Skin of body (tissue), 2 donors: ENCODE measurements around the gene YTHDC2. TPM values are rescaled to one million over a fixed set of nuclear protein-coding genes. Genes with fewer than 3 reads are reported as not detected.

Experiments
- DNase-seq: peaks from one replicate; lab custom pipeline; 2025; lab: John Stamatoyannopoulos, UW
- total RNA-seq: library from RNA; depleted of rRNA; stranded (reverse); fragments of >200 nt; gene quantifications from one replicate; pipeline ENCODE4 v1.2.3, GENCODE V29; 2014

The YTHDC2 gene
- total RNA-seq: 34.6 TPM

DNA sequence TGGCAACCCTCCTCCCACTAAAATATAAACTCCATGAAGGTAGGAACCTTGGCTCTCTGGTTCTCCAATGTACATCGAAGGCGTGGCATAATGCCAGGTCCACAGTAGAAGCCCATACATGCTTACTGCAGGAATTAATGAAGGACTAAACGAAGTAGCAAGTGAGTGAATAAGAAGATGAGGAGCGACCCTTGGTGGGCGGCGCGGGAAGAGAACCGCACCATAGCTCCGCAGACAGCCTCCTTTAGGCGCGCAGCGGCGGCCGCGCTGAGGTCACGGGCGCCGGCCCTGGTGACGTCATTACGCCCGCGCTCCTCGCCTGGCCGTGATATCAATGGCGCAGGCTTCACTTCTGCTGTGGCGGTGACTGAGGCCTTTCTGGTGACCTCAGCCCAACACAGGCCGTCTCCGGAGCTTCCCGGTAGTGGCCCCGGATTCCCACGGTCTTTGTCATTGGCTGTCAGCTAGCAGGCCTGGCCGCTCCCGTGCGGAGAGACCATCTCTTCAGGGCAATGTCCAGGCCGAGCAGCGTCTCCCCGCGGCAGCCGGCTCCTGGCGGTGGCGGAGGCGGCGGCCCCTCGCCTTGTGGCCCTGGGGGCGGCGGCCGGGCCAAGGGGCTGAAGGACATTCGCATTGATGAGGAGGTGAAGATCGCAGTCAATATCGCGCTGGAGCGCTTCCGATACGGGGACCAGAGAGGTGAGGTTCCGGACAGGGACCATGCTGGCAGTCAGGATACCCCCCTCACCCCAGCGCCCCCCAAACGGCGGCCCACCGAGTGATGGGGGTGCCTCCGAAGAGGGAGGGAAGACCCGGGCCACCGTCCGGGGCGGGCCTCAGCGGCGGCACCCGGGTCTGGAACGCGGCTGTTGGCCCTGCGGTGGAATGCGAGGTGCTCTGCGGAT, at the start of gene YTHDC2:
TSS of gene YTHDC2 (plus strand) at position 311 of the 905 bp plus-strand sequence. CDS start at position 513, 202 bp downstream.
- DNase-seq: peak; percentile 74

DNA sequence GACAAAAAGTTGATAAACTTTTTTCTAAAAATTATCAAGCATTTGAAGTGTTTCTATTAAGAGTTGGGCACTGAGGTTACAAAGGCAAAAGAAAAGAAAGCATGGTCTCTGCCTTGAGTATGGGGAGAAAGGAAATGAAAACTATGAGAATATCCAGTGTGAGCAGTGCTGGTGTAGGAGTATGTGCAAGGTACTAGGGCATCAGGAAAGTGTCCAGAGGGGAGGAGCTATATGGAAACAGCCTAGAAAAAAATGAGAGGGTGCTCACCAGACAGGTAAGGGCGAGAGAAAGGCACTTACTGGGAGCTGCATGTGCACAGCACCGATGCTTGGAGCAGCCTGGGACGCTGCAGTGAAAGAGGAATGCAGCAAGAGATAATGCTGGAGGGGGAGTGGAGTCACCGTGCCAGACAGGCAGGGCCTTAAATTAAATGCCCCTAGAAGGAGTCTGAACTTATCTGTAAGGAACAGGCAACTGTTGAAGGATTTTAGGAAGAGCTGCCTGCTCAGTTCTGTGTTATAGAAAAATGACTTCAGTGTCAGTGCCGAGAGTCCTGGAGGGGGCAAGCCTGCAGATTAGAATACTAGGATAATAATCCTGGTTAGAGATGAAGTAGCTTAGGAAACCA, 39.3 kb upstream of the YTHDC2 start:
- no peak for DNase-seq

DNA sequence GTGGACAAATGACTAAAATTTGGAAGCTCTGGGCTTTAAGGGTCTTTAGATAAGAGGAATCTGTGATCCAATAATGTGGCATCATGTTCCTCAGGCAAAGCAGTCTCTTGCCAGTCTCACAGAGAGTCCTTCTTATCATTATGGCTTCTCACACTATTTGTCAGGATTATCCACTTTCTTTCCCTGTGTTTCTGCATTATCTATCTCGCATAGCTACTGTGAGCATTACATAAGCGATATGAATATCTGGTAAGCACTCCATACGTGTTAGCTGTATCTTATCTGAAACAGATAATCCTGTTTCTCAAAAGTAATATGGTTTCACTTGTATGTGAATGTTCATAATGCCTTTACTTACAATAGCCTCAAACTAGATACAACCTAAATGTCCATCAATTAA, 34.8 kb upstream of the YTHDC2 start:
- no peak for DNase-seq

DNA sequence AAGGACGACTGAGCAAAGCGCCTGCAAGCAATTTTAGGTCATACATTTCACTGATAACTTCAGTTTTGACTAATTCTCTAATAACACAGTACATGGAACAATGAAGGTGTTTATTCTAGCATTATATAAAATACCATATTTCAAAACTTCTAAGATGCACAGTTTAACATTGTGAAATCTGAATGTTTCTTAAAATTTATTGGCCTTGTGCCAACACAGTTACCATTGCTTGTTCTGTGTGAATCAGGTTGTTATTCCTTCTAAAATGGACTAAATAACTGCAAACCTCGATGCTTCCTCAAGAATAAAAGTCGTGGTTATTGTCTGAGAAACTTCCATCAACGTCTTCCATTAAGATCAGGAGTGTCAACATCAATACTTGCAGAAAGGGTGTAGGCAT, 33.3 kb upstream of the YTHDC2 start:
- DNase-seq: no peak

DNA sequence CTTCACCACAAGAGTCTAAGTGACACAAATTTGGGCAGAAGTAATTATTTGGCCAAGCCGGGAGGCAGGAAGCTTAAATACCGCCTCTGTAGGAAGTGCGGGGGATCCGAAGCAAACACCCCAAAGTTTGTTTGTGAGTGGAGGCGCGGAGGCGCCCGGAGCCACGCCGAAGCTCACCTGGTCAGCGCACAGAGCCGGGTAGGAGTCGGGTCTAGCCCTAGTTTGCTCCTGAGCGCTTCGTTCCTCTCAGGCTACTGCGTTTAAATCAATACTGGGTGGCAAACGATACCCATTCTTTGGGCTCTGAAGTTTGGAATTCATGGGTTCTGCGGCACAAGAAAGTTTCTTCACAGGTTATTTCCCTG, 26.1 kb upstream of the YTHDC2 start:
- DNase-seq: no peak

DNA sequence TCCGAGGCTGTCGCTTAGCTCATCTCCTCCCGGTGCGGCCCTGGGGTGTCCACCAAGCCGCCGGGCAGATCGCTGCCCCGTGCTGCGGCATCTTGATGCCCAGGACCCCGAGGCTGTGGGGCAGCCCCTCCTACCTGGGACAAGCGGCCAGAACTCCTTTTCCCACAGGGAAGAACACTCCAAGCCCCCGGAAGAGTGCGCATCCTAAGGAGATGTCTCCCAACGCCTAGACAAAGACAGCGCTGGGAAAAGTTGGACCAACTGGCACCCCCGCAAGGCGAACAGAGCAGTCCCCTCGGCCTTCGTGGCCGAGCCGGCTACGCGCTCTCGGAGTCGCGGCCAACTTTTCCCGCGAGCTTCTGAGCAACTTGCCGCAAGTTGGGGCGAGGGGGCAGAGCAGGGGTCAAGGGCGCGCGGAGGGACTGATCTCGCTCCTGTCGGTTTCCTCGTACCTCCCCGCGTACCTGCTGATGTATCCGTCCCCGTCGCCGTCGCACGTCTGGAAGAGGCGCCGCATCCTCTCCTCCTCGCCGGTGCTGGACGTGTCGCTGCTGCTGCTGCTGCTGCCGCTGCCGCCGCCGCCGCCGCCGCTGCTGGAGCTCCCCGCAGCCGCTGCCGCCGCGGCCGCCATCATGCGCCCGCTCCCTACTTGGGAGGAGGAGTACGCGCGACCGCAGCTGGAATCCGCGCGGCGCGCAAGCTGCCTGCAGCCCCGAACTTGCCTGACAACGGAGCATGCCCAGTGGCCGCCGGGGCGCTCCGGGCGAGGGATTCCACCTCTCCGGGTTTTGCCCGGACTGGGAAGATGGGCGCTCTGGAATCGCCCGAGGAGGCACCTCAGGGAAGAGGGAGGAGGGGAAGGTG, 25.5 kb upstream of the YTHDC2 start, which contains the start of gene MCC:
TSS of gene MCC (minus strand) at position 673 of the 864 bp plus-strand sequence.
- peak; percentile 48 for DNase-seq

DNA sequence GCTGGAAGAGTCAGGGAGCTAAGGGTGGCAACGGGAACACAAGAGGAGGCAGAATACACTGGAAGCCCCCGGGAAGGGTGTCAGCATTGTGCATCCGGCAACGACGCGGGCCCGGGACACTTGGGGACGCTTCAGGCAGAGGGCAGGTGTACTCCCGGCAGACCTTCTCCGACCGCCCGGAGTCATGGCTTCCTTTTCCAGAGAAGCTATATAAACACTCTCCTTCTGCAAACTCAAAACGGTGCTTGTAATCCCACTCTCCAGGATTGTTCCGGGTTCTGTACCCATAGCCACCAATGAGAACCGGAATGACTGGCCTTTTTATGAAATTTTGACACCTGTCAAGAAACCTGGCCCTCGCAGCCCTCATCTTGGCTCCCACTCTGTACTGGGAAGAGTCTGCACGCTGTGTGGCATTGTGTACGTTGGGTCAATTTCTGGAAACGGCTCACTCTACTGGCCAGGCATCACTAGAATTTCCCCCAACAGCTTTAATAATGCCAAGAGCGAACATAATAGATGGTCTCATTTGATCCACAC, 24.8 kb upstream of the YTHDC2 start:
- no peak for DNase-seq

DNA sequence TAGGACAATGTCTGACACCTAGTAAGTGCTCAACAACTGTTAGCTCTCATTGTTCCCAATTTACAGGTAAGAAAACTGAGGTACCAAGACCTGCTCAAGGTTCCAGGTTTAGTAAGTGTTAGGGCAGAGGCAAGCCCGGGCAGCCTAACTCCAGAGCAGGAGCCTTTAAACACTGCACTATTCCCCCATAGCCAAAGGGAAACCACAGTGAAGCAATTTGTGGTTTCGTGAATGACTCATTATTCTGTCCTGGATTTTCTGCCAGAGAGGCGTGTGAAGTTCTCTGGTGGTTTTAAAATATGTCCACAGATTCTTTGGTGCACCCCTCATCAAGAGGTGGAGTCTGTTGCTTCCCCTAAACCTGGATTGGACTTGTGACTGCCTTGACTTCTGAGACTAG, 24.2 kb upstream of the YTHDC2 start:
- peak; percentile 22 for DNase-seq

DNA sequence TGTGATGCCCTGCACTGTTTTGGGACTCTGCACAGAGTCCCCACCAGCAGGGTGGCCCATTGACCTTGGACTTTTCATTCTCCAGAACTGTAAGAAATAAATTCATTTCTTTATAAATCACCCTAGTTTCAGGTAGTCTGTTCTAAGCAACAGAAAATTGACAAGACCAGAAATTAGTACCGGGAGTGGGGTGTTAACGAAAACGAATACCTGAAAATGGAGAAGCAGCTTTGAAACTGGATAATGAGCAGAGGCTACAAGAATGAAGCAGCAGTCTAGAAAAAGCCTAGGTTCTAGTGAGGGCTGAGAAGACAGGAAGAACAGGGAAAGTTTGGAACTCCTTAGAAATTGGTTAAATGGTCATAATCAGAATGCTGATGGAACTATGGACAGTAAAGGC, 23.2 kb upstream of the YTHDC2 start:
- DNase-seq: no peak

DNA sequence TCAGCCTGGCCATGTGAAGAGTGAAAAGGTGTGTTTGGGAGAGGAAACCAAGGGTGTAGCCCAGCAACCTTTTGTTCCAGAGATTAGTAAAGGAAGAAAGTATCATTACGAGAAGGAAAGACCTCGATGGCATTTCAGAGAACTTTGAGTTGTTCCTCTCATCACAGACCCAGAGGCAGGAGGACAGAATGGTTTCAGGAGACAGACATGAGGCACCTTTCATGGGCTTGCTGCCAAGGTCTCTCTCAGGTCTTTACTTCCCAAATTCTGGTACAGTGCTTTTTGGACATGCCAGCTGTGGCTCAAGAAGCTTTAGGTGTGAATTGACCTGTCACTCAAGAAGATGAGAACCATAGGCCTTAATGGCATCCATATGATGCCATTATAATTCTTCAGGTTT, 22.5 kb upstream of the YTHDC2 start:
- no peak for DNase-seq

DNA sequence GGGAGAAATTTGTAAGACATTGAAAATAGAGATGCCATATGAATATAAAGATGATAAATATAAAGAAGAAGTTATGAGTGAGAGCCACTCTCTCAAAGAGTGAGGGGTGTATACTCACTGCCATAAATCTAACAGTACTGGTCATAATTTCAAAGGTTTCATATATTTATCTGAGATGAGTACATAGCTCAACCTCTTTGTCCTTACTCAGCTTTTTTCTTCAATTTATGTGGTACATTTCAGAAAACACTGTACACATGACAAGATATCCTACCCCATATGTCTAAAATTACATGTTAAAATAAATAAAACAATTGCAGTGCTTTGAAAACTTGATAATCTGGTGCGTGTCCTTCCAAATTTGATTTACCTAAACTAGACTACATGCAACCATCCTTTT, 20.0 kb upstream of the YTHDC2 start:
- DNase-seq: no peak

DNA sequence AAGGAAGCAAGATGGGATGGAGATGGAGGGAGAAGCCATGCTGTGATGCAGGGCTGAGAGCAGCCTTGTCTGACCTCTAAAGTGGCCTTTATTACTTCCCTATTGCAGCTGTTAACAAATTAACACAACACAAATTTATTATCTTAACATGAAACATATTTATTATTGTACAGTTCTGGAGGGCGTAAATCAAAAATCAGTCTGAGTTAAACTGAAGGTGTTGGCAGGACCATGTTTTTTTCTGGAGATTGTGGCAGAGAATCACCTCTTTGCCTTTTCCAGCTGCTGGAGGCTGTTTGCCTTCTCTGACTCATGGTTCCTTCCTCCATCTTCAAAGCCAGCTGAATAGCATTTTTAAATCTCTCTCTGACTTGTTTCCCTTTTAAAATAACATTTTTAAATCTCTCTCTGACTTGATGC, 18.1 kb upstream of the YTHDC2 start:
- DNase-seq: no peak

DNA sequence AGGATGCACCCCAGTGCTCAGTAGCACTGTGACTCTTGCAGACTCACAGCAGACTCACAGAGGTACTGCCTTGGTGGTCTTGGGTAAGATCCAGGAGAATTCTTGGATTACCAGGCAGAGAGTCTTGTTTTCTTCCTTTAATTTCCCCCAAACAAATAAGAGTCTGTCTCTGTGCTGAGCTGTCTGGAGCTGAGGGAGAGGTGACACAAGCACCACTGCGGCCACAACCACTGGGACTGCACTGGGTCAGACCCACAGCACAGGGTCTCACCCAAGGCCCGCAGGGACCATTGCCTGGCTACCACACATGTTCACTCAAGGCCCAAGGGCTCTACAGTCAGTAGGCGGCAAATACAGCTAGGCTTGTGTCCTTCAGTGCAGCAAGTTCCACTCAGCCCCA, 11.4 kb upstream of the YTHDC2 start:
- DNase-seq: no peak

DNA sequence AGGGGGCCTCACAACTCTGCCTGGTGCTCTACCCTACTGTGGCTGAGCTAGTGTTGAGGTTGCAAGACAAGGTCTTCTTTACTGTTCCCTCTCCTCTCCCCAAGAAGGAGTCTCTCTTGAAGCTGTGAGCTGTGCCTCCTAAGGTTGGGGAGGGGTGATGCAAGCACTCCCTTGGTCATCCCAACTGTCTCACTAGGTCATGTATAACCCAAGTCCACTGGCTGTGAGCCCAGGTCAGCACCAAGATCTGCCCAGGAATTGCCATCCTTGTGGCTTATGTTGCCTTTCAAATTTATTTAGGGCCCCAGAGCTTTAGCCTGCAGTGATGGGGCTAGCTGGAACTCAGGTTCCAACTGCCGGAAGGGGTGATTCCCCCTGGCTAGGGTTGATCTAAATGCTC, 10.3 kb upstream of the YTHDC2 start:
- no peak for DNase-seq

DNA sequence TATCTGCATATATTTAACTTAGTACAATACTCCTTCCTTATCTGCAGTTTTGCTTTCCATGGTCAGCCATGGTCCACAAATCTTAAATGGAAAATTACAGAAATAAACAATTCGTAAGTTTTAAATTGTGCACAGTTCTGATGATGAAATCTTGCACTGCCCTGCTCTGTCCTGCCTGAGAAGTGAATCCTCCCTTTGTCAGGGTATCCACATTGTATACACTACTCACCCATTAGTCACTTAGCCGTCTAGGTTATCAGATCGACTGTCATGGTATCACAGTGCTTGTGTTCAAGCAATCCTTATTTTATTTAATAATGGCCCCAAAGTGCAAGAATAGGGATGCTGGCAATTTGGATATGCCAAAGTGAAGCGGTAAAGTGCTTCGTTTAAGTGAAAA, 8.3 kb upstream of the YTHDC2 start:
- DNase-seq: no peak

DNA sequence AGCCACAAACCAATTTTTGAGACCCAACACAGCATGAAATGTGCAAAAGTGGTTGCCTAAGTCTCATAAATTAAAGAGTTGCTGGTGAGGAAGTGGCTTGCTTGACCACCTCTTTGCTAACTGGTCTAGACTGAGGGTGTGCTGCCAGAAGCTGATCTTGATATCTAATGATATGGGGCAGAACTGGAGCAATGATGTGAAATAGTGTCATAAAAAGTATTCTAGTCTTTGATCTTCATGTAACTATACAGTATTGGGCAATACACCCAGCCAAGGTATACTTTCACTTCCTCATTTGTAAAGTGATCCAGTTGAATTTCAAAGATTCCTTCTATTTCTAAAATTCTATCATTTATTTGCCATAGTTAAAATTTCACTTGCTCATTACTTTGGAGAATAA, 5.9 kb upstream of the YTHDC2 start:
- DNase-seq: no peak

DNA sequence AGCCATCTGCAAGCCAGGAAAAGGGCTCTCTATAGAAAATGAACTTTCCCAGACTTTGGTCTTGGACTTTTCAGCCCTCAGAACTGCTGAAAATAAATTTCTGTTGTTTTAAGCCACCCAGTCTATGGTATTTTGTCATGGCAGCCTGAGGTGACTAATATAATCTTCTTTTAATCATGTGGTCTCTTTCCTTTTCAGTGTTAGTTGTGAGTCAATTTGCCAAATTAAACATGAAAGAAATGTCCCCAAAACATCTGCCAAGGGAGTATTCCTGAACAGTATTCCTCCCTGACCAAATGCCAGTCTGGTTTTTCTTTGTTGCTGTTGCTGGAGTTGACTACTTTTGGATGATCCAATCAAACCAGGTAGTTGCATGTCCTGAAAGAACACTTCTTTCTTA, 4.7 kb upstream of the YTHDC2 start:
- no peak for DNase-seq

DNA sequence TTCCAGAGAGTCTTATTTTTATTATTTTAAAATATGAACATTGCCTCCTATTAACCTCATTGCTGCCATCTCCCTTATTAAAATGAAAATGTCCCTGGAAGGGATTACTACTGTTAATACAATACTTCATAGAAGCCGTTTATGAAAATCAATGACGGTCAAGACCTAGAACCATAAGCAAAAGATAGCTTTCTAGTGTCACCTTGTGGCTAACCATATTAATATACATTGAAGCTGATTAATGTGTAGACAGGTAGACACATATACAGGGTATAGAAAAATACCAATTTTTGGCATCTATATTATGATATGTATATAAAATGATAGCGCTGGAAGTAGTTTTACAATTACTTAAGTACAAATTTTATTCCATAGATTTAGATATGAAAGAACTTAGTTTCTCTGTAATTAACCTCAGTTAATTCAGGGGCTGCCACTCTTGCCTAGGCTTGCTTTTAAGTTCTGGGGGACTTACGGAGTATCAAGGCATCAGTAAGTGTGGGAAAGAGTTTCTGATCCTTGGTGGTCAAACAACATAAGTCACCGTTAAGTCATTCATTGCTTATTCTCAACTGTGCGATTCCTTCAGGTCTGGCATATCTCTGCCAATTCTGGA, 2.5 kb upstream of the YTHDC2 start:
- DNase-seq: peak; percentile 27

DNA sequence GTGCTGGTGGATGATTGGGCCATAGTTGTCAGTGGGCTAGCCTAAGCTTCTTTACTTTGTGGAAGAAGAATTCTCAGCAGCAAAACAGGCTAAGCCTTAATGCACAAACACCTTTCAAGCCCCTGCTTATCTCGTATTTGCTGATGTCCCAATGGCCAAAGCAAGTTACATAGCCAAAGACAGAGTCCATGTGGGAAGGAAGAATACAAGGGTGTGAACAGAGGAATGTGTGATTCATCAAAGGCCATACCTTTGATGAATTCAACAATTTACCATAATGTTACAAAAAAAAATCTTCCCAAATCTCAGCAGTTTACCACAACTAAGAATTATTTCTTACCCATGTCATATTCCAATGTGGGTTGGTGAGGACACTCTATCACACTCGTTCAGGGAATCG, 1.2 kb upstream of the YTHDC2 start:
- no peak for DNase-seq

DNA sequence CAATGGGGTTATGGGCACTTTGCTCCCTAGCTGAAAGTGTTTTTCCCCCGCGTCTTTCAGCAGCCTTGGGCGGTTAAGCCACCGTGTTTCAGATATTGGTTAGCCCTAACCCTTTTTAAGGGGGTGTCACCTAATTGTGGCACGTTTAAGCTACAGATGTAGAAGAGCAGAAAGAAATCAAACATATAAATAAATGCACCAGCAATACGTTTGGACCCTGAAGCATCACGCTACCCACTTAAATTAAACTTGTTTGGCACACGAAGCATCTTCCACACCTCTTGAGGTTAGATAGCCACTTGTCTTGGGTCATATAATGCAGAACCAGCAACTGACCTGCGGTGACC, 768 bp downstream of the YTHDC2 start:
- no peak for DNase-seq

DNA sequence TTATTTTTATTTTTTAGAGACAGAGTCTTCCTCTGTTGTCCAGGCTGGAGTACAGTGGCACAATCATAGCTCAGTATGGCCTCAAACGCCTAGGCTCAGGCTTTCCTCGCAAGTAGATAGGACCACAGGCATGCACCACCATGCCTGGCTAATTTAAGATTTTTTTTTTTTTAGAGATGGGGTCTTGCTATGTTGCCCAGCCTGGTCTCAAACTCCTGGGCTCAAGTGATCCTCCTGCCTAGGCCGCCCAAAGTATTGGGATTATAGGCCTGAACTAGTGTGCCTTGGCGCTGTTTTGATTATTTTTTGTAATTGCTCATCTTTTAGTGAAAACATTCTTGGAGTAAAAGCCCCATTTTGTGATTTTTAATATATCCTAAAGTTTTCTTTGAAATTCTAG, 5.4 kb downstream of the YTHDC2 start:
- no peak for DNase-seq
